ENCODE results near the gene ARL16. TPM values are rescaled to one million over a fixed set of nuclear protein-coding genes. Genes with fewer than 3 reads are reported as not detected.

Gene ARL16
- total RNA-seq, 1 experiment from 2014 or later, result 47.5 TPM

GRCh38 chr17:81702934-81703746 lies 19.5 kb upstream of the ARL16 start, which contains the start of gene MRPL12:
MRPL12 (plus strand) TSS chr17:81703367; CDS start chr17:81703502, 135 bp downstream.
- H3K9ac ChIP-seq (ENCODE audit: low read length), result peak within 1 kb of the TSS; percentile 95
- peaks cover 90% of the 10 kb centered on the region for H3K79me2 ChIP-seq (ENCODE audit: insufficient read depth, low read length)
- no peaks in the 10 kb centered on the region for H3K9me2 ChIP-seq (ENCODE audit: insufficient read depth)
- RAD21 ChIA-PET (ENCODE audit: low non-redundant PET in 1 of 2, low total read pairs in 2 of 2, uncharacterized antibody in 2 of 2, unreplicated experiment in 2 of 2), result interaction anchor here (0.8 to 1.5 kb wide), 3 partner anchors 20 to 24 kb away, joined by 3 to 4 read pairs (median 4); partner anchors contain the start of genes ARL16 (in 2 of the 2) and HGS (in 2 of the 2)
- intact Hi-C loops (cut with micrococcal nuclease), result loop anchor here (2.0 kb wide), 1 partner anchor 20 kb away; the partner anchor contains the start of gene ARL16
- peaks cover 13 to 27% of the 10 kb centered on the region in 2 experiments for H3K4me1 ChIP-seq (ENCODE audit: control insufficient read depth in 1 of 2, insufficient read depth in 2 of 2, low read length in 2 of 2)
- no peaks in the 10 kb centered on the region; the same call in 1 of the 2 replicates for H4K20me1 ChIP-seq (ENCODE audit: insufficient read depth)
- peak within 1 kb of the TSS; percentile 68 for H3K4me3 ChIP-seq (replicated peaks in 1 of 2; ENCODE audit: low read depth in 1 of 2, low read length in 2 of 2)
- CTCF ChIA-PET, result interaction anchor here (0.8 to 1.3 kb wide), 4 partner anchors 28 to 166 kb away, joined by 3 to 4 read pairs (median 3); no protein-coding TSS in a partner anchor
- peaks cover 29 to 60% of the 10 kb centered on the region in 2 experiments; a peak in 3 of 4 replicates for H3K36me3 ChIP-seq (ENCODE audit: control insufficient read depth in 1 of 2, insufficient read depth in 2 of 2, low read length in 2 of 2)
- ATAC-seq (peak; percentile 79), DNase-seq (ENCODE audit: low read depth, low spot score) (peak; percentile 90)
- POLR2A ChIA-PET, result interaction anchor here (0.9 to 3.5 kb wide), 4 partner anchors 8 to 157 kb away, joined by 3 to 33 read pairs (median 4); partner anchors contain the start of genes ARL16, HGS and SLC25A10
- no peak within 1 kb of the TSS for H2AFZ ChIP-seq (ENCODE audit: low read depth, low read length, poor library complexity, severe bottlenecking)
- peak within 1 kb of the TSS; percentile 89 for H3K4me2 ChIP-seq (ENCODE audit: low read length)
- no peaks in the 10 kb centered on the region for H3K9me3 ChIP-seq (ENCODE audit: control insufficient read depth in 1 of 2, insufficient read depth in 1 of 2, low read depth in 1 of 2, low read length in 2 of 2)
- no peaks in the 10 kb centered on the region for H3K27me3 ChIP-seq (ENCODE audit: insufficient read depth, low read length)
- peak within 1 kb of the TSS; percentile 98 for H3K27ac ChIP-seq (ENCODE audit: low read depth, low read length)
- TSS peak; percentile 80 for BruUV-seq (replicated peaks)
- TF ChIP-seq ZBTB33 (IDR thresholded peaks at IDR 0.05; ENCODE audit: extremely low read depth, insufficient replicate concordance, low read length) (peak; percentile 96), POLR2A (IDR thresholded peaks at IDR 0.05; ENCODE audit: borderline replicate concordance, extremely low read depth, insufficient read depth, insufficient read length) (peak; percentile 91), ZNF274 (IDR thresholded peaks at IDR 0.05; ENCODE audit: low read depth, low read length) (no peak), EGR1 (IDR thresholded peaks at IDR 0.05; ENCODE audit: low read depth) (no peak), MAX (IDR thresholded peaks at IDR 0.05) (peak; percentile 98), POLR2AphosphoS5 (IDR thresholded peaks at IDR 0.05; ENCODE audit: low read depth, low read length) (peak; percentile 98), CTCF (IDR thresholded peaks at IDR 0.05 in 2 of 3, conservative IDR thresholded peaks at IDR 0.05 in 1 of 3; ENCODE audit: borderline replicate concordance in 1 of 3, insufficient read depth in 1 of 3, low read depth in 2 of 3, low read length in 2 of 3) (no peak), FOSL1 (IDR thresholded peaks at IDR 0.05; ENCODE audit: low read depth) (no peak), CBX3 (IDR thresholded peaks at IDR 0.05; ENCODE audit: low read depth) (peak; percentile 84; the same call in 1 of the 2 replicates), EZH2phosphoT487 (IDR thresholded peaks at IDR 0.05; ENCODE audit: borderline replicate concordance) (no peak), CEBPB (IDR thresholded peaks at IDR 0.05; ENCODE audit: low read depth) (no peak), JUND (IDR thresholded peaks at IDR 0.05) (no peak), SRF (IDR thresholded peaks at IDR 0.05; ENCODE audit: low read depth) (no peak), SIN3A (IDR thresholded peaks at IDR 0.05; ENCODE audit: low read depth) (peak; percentile 96), REST (IDR thresholded peaks at IDR 0.05; ENCODE audit: low read depth) (no peak), EZH2 (IDR thresholded peaks at IDR 0.05) (no peak), RAD21 (IDR thresholded peaks at IDR 0.05; ENCODE audit: low read depth) (no peak), ZFX (IDR thresholded peaks at IDR 0.05) (peak; percentile 95), SP1 (IDR thresholded peaks at IDR 0.05; ENCODE audit: low read depth) (no peak; the same call in 1 of the 2 replicates)
